ENCODE results near the gene C12orf42. TPM values are rescaled to one million over a fixed set of nuclear protein-coding genes. Genes with fewer than 3 reads are reported as not detected.
A peak's percentile ranks its signal among the peaks of the same experiment; 100 is the strongest.
"Not testable (repeated sequence)": the region's sequence is repeated elsewhere in the genome, so short reads cannot be mapped to it uniquely, and the experiment has no call there.

C12orf42 gene
- total RNA-seq, 2 experiments from 2014 or later: not detected

DNA sequence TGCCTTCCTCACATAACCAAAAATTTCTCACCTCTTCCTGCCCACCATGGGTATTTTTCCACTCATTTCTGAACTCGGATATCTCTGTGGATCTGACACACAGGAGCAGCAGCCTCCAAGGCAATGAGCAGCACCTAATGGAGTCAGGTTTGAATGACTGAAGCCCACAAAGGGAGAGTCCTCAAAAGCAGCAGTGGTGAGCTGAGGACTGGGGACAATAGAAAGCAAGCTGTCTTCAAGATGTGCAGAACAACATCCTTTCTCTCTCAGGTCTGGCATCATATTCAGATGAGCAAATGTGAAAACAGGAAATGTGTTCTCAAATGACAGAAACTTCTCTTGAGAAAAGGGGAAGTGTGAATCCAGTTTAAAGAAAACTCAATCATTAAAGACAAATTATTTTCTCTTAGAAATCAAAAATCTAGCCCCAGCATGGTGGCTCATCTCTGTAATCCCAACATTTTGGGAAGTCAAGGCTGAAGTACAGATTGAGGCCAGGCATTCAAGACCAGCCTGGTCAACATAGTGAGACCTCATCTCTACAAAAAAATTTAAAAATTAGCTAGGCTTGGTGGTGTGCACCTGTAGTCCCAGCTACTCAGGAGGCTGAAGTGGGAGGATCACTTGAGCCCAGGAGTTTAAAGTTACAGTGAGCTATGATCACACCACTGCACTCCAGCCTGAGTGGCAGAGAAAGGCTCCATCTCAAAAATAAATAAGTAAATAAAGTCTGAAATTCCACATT lies 54.2 kb downstream of the C12orf42 start:
- intact Hi-C loops (cut with micrococcal nuclease): loop anchor here (1.0 to 2.0 kb wide), 2 partner anchors 13 to 64 kb away; no protein-coding TSS in a partner anchor

DNA sequence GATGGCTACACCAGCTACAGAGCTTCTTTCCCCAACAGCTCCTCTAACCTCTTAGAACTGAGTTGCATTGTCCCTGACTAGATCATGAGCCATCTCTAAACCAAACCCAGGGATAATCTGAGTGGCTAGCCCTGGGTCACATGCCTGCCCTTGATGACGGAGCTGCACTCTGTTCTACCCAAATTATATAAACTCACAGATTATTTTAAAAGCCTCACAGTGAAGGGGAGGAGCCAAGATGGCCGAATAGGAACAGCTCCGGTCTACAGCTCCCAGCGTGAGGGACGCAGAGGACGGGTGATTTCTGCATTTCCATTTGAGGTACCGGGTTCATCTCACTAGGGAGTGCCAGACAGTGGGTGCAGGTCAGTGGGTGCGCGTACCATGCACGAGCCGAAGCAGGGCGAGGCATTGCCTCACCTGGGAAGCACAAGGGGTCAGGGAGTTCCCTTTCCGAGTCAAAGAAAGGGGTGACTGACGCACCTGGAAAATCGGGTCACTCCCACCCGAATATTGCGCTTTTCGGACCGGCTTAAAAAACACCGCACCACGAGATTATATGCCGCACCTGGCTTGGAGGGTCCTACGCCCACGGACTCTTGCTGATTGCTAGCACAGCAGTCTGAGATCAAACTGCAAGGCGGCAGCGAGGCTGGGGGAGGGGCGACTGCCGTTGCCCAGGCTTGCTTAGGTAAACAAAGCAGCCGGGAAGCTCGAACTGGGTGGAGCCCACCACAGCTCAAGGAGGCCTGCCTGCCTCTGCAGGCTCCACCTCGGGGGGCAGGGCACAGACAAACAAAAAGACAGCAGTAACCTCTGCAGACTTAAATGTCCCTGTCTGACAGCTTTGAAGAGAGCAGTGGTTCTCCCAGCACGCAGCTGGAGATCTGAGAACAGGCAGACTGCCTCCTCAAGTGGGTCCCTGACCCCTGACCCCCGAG lies 61.3 kb downstream of the C12orf42 start:
- CTCF ChIA-PET; H3K4me1 Mint-ChIP-seq (ENCODE audit: low read depth); POLR2A ChIA-PET; H3K27me3 Mint-ChIP-seq; intact Hi-C loops (cut with micrococcal nuclease); DNase-seq; H3K36me3 Mint-ChIP-seq: not testable (repeated sequence)
- H3K27ac Mint-ChIP-seq: peak overlapping the region; percentile 33
- H3K9me3 Mint-ChIP-seq: peaks cover 28% of the 10 kb centered on the region
- H3K4me3 Mint-ChIP-seq: peak overlapping the region; percentile 57

More for the DNA sequence above, 54.2 kb downstream of the C12orf42 start:
- ChIA-PET CTCF (no interaction called here), POLR2A (no interaction called here)
- H3K4me1 Mint-ChIP-seq (ENCODE audit: low read depth): peaks cover 21% of the 10 kb centered on the region
- peak overlapping the region; percentile 83 for H3K27ac Mint-ChIP-seq
- no peaks in the 10 kb centered on the region for H3K9me3 Mint-ChIP-seq
- no peaks in the 10 kb centered on the region for H3K36me3 Mint-ChIP-seq
- peak; percentile 50 for DNase-seq
- peak overlapping the region; percentile 51 for H3K4me3 Mint-ChIP-seq
- H3K27me3 Mint-ChIP-seq: no peaks in the 10 kb centered on the region

DNA sequence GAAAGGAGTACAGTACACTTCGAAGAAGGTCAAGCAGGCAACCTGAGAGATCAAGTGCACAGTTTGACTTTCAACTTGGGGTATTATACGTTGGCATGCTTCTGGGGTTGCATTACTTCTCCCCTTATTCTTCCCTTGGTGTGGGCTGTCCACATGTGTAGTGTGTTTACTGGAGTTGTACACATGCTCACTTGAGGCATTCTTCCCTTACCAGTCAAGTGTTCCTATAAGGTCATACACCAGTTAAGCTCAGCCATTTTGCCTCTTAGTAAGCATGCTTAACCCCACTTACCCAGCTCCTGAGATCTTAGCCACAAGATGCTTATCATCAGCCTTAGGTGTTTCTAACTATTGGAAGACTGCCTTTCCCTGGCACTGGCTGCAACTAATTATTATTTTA lies 63.8 kb downstream of the C12orf42 start:
- POLR2A ChIA-PET: no interaction called here
- CTCF ChIA-PET: no interaction called here

DNA sequence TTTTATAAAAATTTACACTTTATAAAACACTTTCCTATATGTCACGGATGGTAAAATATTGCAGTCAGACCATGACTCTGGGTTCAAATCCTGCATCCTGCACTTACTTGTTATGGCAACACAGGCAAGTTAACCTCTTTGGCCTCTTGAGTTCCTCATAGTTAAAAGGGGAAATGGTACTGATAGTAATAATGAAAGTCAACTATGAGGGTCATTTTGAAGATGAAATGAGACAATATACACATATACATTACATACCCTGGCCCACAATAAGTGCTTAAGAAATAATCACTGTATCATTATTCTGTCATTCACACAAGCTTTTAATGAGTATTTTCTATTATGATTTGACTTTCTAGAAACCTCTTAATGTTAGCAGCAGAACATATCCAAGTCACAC lies 64.4 kb downstream of the C12orf42 start:
- H3K27ac Mint-ChIP-seq: no peak overlapping the region
- peaks cover 17% of the 10 kb centered on the region for H3K36me3 Mint-ChIP-seq
- intact Hi-C loops (cut with micrococcal nuclease): no loop called here
- no peak overlapping the region for H3K4me3 Mint-ChIP-seq
- peaks cover 37% of the 10 kb centered on the region for H3K9me3 Mint-ChIP-seq
- H3K27me3 Mint-ChIP-seq: no peaks in the 10 kb centered on the region
- no peak for DNase-seq
- peaks cover 10% of the 10 kb centered on the region for H3K4me1 Mint-ChIP-seq (ENCODE audit: low read depth)
- POLR2A ChIA-PET: no interaction called here
- CTCF ChIA-PET: no interaction called here

More for the DNA sequence above, 63.8 kb downstream of the C12orf42 start:
- no peak overlapping the region for H3K27ac Mint-ChIP-seq
- intact Hi-C loops (cut with micrococcal nuclease): no loop called here
- no peak overlapping the region for H3K4me3 Mint-ChIP-seq
- peaks cover 35% of the 10 kb centered on the region for H3K9me3 Mint-ChIP-seq
- H3K4me1 Mint-ChIP-seq (ENCODE audit: low read depth): peaks cover 10% of the 10 kb centered on the region
- no peak for DNase-seq
- H3K27me3 Mint-ChIP-seq: no peaks in the 10 kb centered on the region
- H3K36me3 Mint-ChIP-seq: peaks cover 16% of the 10 kb centered on the region

DNA sequence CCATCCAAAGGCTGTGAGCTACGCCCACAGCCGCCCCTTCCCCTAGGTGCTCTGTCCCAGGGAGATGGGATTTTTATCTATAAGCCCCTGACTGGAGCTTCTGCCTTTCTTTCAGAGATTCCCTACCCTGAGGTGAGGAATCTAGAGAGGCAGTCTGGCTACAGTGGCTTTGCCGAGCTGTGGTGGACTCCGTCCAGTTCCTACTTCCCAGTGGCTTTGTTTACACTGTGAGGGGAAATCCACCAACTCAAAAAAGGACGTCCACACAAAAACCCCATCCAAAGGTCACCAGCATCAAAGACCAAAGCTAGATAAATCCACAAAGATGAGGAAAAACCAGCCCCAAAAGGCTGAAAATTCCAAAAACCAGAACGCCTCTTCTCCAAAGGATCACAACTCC lies 70.1 kb downstream of the C12orf42 start:
- intact Hi-C loops (cut with micrococcal nuclease); H3K4me3 Mint-ChIP-seq; DNase-seq; H3K4me1 Mint-ChIP-seq (ENCODE audit: low read depth); H3K27me3 Mint-ChIP-seq; POLR2A ChIA-PET; H3K27ac Mint-ChIP-seq; CTCF ChIA-PET: not testable (repeated sequence)
- Mint-ChIP-seq H3K36me3 (peaks cover 18% of the 10 kb centered on the region), H3K9me3 (peaks cover 21% of the 10 kb centered on the region)

DNA sequence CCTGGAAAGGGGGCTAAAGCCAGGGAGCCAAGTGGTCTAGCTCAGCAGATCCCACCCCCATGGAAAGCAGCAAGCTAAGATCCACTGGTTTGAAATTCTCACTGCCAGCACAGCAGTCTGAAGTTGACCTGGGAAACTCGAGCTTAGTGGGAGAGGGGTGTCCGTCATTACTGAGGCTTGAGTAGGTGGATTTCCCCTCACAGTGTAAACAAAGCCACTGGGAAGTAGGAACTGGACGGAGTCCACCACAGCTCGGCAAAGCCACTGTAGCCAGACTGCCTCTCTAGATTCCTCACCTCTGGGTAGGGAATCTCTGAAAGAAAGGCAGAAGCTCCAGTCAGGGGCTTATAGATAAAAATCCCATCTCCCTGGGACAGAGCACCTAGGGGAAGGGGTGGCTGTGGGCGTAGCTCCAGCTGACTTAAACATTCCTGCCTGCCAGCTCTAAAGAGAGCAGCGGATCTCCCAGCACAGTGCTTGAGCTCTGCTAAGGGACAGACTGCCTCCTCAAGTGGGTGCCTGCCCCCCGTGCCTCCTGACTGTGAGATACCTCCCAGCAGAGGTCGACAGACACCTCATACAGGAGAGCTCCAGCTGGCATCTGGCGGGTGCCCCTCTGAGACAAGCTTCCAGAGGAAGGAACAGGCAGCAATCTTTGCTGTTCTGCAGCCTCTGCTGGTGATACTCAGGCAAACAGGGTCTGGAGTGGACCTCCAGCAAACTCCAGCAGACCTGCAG lies 70.8 kb downstream of the C12orf42 start:
- H3K4me1 Mint-ChIP-seq (ENCODE audit: low read depth); POLR2A ChIA-PET; H3K27me3 Mint-ChIP-seq; intact Hi-C loops (cut with micrococcal nuclease); CTCF ChIA-PET; DNase-seq; H3K4me3 Mint-ChIP-seq; H3K27ac Mint-ChIP-seq: not testable (repeated sequence)
- Mint-ChIP-seq H3K9me3 (peaks cover 16% of the 10 kb centered on the region), H3K36me3 (peaks cover 15% of the 10 kb centered on the region)

DNA sequence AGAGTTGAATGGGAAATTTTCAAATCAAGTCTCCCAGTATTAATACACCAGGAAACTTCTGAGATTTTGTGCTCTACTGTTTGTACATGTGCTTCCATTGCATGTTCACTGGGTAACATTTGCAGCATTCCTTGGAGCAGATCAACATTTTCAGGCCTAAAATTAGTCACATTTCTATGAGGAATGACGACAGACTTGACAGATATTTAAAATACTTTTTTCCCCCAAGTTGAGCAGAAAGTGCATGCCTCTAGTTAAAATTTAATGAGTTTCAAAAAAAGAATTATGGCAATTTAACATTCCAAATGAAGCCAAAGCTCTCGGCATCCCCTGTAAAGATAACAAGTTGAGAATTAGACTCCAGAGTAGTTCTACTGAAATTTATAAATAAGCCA lies 72.3 kb downstream of the C12orf42 start:
- H3K4me1 Mint-ChIP-seq (ENCODE audit: low read depth): no peaks in the 10 kb centered on the region
- intact Hi-C loops (cut with micrococcal nuclease): no loop called here
- ChIA-PET CTCF (no interaction called here), POLR2A (no interaction called here)
- H3K36me3 Mint-ChIP-seq: peaks cover 11% of the 10 kb centered on the region
- no peak for DNase-seq
- H3K27ac Mint-ChIP-seq: no peak overlapping the region
- no peaks in the 10 kb centered on the region for H3K27me3 Mint-ChIP-seq
- H3K4me3 Mint-ChIP-seq: no peak overlapping the region
- peaks cover 12% of the 10 kb centered on the region for H3K9me3 Mint-ChIP-seq

DNA sequence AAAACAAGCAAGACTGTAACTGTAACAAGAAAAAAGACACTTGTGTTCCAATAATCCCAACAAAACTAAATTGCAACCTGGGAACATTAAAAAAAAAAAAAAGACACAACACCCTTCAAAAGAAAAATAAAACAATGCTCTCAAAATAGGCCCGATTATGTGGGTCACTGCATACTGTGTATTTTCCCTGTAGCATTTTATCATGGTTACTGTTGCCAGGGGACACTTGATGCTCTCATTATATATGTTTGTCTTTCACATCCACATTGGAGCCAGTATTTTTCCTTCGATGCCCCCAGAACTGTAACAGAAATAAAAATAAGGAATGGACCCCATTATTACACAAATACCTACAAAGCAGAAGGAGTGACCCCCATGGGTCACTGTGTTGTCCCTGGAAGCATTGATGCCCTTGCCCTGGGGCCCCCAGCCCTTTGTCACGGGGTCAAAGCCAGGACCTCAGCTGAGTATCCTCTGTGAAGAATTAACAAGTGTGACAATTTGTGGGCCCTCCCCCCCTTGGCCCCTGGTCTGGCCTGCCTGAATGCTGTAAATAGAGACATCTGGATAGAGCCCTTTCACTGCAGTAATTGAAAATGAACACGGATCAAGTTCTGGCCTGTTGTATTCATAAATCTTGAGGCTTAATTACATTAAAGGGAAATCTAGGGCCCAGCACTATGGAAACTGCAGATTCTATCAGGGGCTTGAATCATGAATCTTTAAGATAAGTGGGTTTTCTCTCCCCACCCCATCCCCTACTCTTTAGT lies 72.8 kb downstream of the C12orf42 start:
- CTCF ChIA-PET: no interaction called here
- no peak overlapping the region for H3K4me3 Mint-ChIP-seq
- no peak for DNase-seq
- H3K27me3 Mint-ChIP-seq: no peaks in the 10 kb centered on the region
- intact Hi-C loops (cut with micrococcal nuclease): no loop called here
- no peaks in the 10 kb centered on the region for H3K4me1 Mint-ChIP-seq (ENCODE audit: low read depth)
- H3K36me3 Mint-ChIP-seq: peaks cover 11% of the 10 kb centered on the region
- peaks cover 11% of the 10 kb centered on the region for H3K9me3 Mint-ChIP-seq
- H3K27ac Mint-ChIP-seq: no peak overlapping the region
- POLR2A ChIA-PET: no interaction called here

DNA sequence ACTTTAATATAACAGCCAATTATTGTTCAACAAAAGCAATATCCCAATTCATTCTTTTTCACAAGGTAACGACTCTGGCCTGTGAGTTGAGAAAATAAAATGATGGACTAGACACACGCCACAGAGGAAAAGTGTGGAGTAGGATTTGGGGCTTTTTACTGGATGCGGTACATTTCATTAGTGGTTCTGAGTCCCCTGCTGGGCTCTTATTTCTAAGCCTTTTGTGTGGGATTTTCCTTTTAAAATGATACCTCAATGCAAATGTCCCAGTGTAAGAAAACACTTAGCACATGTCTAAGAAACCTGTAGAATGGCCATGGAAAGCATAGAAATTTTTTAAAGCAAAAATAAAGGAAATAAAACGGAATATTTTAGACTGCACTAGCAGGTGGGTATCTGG lies 73.4 kb downstream of the C12orf42 start:
- ChIA-PET POLR2A (no interaction called here), CTCF (no interaction called here)
- Mint-ChIP-seq H3K4me1 (ENCODE audit: low read depth) (no peaks in the 10 kb centered on the region), H3K9me3 (peaks cover 5% of the 10 kb centered on the region), H3K4me3 (no peak overlapping the region), H3K36me3 (peaks cover 6% of the 10 kb centered on the region), H3K27me3 (no peaks in the 10 kb centered on the region), H3K27ac (no peak overlapping the region)
- no peak for DNase-seq
- intact Hi-C loops (cut with micrococcal nuclease): no loop called here

DNA sequence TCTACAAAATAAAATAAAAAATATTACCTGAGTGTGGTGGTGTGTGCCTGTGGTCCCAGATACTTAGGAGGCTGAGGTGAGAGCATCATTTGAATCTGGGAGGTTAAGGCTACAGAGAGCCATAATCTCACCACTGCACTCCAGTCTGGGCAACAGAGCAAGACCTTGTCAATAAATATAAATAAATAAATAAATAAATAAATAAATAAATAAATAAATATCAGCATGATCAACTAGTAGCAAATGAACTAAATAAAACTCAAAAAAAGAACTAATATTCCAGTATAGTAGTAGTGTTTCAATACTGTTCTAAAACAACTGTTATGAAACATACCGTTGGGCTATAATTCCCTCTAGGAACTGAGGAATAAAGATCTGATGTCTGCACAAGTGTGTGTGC lies 74.4 kb downstream of the C12orf42 start:
- intact Hi-C loops (cut with micrococcal nuclease): no loop called here
- Mint-ChIP-seq H3K27ac (no peak overlapping the region), H3K9me3 (peaks cover 4% of the 10 kb centered on the region), H3K36me3 (peaks cover 5% of the 10 kb centered on the region), H3K27me3 (no peaks in the 10 kb centered on the region), H3K4me3 (no peak overlapping the region), H3K4me1 (ENCODE audit: low read depth) (no peaks in the 10 kb centered on the region)
- ChIA-PET CTCF (no interaction called here), POLR2A (no interaction called here)
- no peak for DNase-seq

DNA sequence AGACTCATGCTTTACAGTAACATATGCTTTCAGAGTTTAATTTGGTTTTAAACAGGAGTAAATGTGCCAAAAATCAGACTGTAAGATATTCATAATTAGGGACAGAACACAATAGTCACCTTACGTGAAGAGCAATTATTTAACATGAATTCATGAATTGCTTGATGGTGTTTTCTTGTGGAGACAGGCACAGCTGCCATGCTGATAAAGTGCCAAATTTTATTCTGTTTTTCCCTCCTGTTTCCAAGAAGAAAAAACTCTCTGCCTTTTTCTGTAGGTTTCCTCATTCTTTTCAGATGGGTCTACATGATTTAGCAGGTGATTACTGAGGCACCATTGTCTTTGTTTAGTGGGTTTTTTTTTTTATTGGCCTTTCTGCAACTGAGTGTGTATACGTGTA lies 80.1 kb downstream of the C12orf42 start:
- CTCF ChIA-PET: no interaction called here
- no peaks in the 10 kb centered on the region for H3K27me3 Mint-ChIP-seq
- H3K27ac Mint-ChIP-seq: no peak overlapping the region
- POLR2A ChIA-PET: no interaction called here
- intact Hi-C loops (cut with micrococcal nuclease): no loop called here
- no peaks in the 10 kb centered on the region for H3K4me1 Mint-ChIP-seq (ENCODE audit: low read depth)
- H3K9me3 Mint-ChIP-seq: no peaks in the 10 kb centered on the region
- DNase-seq: no peak
- no peak overlapping the region for H3K4me3 Mint-ChIP-seq
- no peaks in the 10 kb centered on the region for H3K36me3 Mint-ChIP-seq

DNA sequence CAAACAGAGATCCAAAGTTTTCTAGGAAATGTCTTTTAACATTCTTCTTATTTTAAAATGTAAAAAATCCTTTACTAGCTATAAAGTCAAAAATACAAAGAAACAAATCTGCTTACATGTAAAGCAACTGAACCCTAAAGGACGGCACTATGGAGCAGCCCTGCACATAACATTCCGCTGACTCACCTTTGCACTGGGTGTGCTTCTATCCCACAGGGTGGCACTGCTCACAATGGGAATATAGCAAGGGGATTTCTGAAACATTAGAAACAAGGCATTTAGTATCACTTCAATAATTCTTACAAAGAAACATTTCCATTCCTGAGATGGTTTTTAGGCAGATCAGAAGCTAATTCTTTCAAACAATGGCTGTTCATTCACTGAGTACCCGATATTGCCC lies 94.3 kb downstream of the C12orf42 start:
- ChIA-PET CTCF (interaction anchor here (0.6 to 1.6 kb wide), 3 partner anchors 147 to 453 kb away, joined by 3 to 6 read pairs (median 3); no protein-coding TSS in a partner anchor), POLR2A (no interaction called here)
- intact Hi-C loops (cut with micrococcal nuclease): no loop called here
- H3K36me3 Mint-ChIP-seq: peaks cover 6% of the 10 kb centered on the region
- H3K4me1 Mint-ChIP-seq (ENCODE audit: low read depth): no peaks in the 10 kb centered on the region
- DNase-seq: no peak
- H3K4me3 Mint-ChIP-seq: no peak overlapping the region
- no peak overlapping the region for H3K27ac Mint-ChIP-seq
- peaks cover 4% of the 10 kb centered on the region for H3K9me3 Mint-ChIP-seq
- H3K27me3 Mint-ChIP-seq: no peaks in the 10 kb centered on the region
